SK-N-SH (cell line): ENCODE results near the gene CHRNB2.

ENCODE experiments used
- EP300 ChIP-seq, 2 experiments: IDR thresholded peaks; 2 replicates each; pipeline versions ENCODE4 v1.4.0 to v1.6.1; 2012; ENCODE audit warnings: borderline replicate concordance in 1 of 2, low read depth in 1 of 2, low read length in 1 of 2
- GATA2 ChIP-seq: sonication (generic); formaldehyde crosslinking; IDR thresholded peaks from 2 replicates; pipeline ENCODE4 v1.5.0; 2020; ENCODE audit warnings: mild to moderate bottlenecking, missing genetic modification reagents
- JUND ChIP-seq: IDR thresholded peaks from 2 replicates; pipeline ENCODE4 v1.4.0; 2012
- NFIC ChIP-seq: IDR thresholded peaks from 2 replicates; pipeline ENCODE4 v1.4.0; 2012; ENCODE audit warnings: borderline replicate concordance
- POLR2AphosphoS5 ChIP-seq: IDR thresholded peaks from 2 replicates; pipeline ENCODE4 v1.6.1; 2012; ENCODE audit warnings: low read depth, low read length
- RCOR1 ChIP-seq: fragments of 150-350 bp; IDR thresholded peaks from 2 replicates; pipeline ENCODE4 v1.6.1; 2017; ENCODE audit warnings: antibody characterized with exemption, low read length
- TCF12 ChIP-seq: IDR thresholded peaks from 2 replicates; pipeline ENCODE4 v1.4.0; 2012
- YY1 ChIP-seq: IDR thresholded peaks from 2 replicates; pipeline ENCODE4 v1.4.0; 2012; ENCODE audit warnings: low read depth, mild to moderate bottlenecking
- TF ChIP-seq, protein P1 (sequence below): fragments of 200-600 bp; sonication (generic); IDR thresholded peaks from 2 replicates; pipeline ENCODE4 v1.6.1; 2017; ENCODE audit warnings: antibody characterized with exemption, mild to moderate bottlenecking, moderate library complexity
- TF ChIP-seq, protein P2 (sequence below): IDR thresholded peaks from 2 replicates; pipeline ENCODE4; 2012
- TF ChIP-seq, protein P3 (sequence below): fragments of 150-350 bp; IDR thresholded peaks from 2 replicates; pipeline ENCODE4 v1.6.1; 2017; ENCODE audit warnings: antibody characterized with exemption, low read length, low read depth, borderline replicate concordance

DNA sequence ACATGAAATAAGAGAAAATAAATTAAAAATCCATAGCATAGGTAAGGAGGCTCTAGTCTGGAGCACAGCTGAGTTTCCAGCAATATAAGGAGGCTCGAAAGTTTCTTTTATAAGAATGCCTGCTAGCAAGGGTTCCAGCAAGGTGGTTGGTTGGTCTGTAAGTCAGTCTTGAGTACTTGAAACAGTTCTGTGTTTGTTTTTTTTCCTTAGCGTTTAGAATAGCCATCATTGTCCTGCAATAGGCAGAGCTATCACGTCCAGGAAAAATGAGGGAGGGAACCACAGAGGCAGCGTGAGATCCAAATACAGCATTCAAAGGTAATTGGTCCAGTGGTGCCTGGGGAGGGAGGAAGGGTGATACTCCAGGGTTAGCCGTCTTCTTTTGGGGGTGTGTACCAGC lies 17.5 kb upstream of the CHRNB2 start:
- TF ChIP-seq, protein P1, sequence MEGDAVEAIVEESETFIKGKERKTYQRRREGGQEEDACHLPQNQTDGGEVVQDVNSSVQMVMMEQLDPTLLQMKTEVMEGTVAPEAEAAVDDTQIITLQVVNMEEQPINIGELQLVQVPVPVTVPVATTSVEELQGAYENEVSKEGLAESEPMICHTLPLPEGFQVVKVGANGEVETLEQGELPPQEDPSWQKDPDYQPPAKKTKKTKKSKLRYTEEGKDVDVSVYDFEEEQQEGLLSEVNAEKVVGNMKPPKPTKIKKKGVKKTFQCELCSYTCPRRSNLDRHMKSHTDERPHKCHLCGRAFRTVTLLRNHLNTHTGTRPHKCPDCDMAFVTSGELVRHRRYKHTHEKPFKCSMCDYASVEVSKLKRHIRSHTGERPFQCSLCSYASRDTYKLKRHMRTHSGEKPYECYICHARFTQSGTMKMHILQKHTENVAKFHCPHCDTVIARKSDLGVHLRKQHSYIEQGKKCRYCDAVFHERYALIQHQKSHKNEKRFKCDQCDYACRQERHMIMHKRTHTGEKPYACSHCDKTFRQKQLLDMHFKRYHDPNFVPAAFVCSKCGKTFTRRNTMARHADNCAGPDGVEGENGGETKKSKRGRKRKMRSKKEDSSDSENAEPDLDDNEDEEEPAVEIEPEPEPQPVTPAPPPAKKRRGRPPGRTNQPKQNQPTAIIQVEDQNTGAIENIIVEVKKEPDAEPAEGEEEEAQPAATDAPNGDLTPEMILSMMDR: no peak
- TF ChIP-seq POLR2AphosphoS5: no peak
- no peak for TF ChIP-seq NFIC
- TF ChIP-seq GATA2 (CRISPR knock-in tag): no peak
- no peak for TF ChIP-seq RCOR1
- TF ChIP-seq EP300 (IDR thresholded peaks at IDR 0.05; ENCODE audit: borderline replicate concordance in 1 of 2, low read depth in 1 of 2, low read length in 1 of 2): no peak
- no peak for TF ChIP-seq YY1
- TF ChIP-seq JUND: no peak
- TF ChIP-seq, protein P2, sequence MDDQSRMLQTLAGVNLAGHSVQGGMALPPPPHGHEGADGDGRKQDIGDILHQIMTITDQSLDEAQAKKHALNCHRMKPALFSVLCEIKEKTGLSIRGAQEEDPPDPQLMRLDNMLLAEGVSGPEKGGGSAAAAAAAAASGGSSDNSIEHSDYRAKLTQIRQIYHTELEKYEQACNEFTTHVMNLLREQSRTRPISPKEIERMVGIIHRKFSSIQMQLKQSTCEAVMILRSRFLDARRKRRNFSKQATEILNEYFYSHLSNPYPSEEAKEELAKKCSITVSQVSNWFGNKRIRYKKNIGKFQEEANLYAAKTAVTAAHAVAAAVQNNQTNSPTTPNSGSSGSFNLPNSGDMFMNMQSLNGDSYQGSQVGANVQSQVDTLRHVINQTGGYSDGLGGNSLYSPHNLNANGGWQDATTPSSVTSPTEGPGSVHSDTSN: no peak
- no peak for TF ChIP-seq TCF12
- TF ChIP-seq, protein P3, sequence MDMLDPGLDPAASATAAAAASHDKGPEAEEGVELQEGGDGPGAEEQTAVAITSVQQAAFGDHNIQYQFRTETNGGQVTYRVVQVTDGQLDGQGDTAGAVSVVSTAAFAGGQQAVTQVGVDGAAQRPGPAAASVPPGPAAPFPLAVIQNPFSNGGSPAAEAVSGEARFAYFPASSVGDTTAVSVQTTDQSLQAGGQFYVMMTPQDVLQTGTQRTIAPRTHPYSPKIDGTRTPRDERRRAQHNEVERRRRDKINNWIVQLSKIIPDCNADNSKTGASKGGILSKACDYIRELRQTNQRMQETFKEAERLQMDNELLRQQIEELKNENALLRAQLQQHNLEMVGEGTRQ: no peak
